Measurements from ENCODE around the gene CCDC71. TPM values are rescaled to one million over a fixed set of nuclear protein-coding genes. Genes with fewer than 3 reads are reported as not detected.
A peak's percentile ranks its signal among the peaks of the same experiment; 100 is the strongest.

The CCDC71 gene
- total and polyA plus RNA-seq, 2 of the 13 experiments (the other 11 are each of a cell fraction or from before 2014, with no cell fraction given), result 9.7 to 14.3 TPM

- 0 out of 2 replicates have a peak, but pooled peaks have one; percentile 9 for TF ChIP-seq PPARG (CRISPR knock-in tag; conservative IDR thresholded peaks at IDR 0.05)
- TF ChIP-seq ZNF337 (CRISPR knock-in tag; IDR thresholded peaks at IDR 0.05; ENCODE audit: borderline replicate concordance, low read depth), result no peak
- TF ChIP-seq NFKB2 (CRISPR knock-in tag; IDR thresholded peaks at IDR 0.05; ENCODE audit: borderline replicate concordance), result peak; percentile 4; the same call in 1 of the 2 replicates
- TF ChIP-seq ZNF614 (CRISPR knock-in tag; IDR thresholded peaks at IDR 0.05; ENCODE audit: borderline replicate concordance), result peak; percentile 11; the same call in 1 of the 2 replicates
- TF ChIP-seq REST (IDR thresholded peaks at IDR 0.05; ENCODE audit: borderline replicate concordance in 1 of 2, low read depth in 1 of 2, low read length in 2 of 2), result peak in 1 of 2 experiments; percentile 42; a peak in 1 of 4 replicates
- TF ChIP-seq ZNF800 (CRISPR knock-in tag; IDR thresholded peaks at IDR 0.05), result no peak
- TF ChIP-seq ARHGAP35 (CRISPR knock-in tag; IDR thresholded peaks at IDR 0.05; ENCODE audit: borderline replicate concordance), result peak; percentile 49; the same call in 1 of the 2 replicates
- TF ChIP-seq ZNF263 (CRISPR knock-in tag; IDR thresholded peaks at IDR 0.05), result no peak
- peak; percentile 42; the same call in 1 of the 2 replicates for TF ChIP-seq KDM5A (IDR thresholded peaks at IDR 0.05; ENCODE audit: borderline replicate concordance, low read length)
- peak; percentile 45; the same call in 1 of the 2 replicates for TF ChIP-seq PATZ1 (CRISPR knock-in tag; IDR thresholded peaks at IDR 0.05)
- TF ChIP-seq FOXP4 (CRISPR knock-in tag; IDR thresholded peaks at IDR 0.05), result peak; percentile 13; the same call in 1 of the 2 replicates
- TF ChIP-seq ZNF44 (CRISPR knock-in tag; IDR thresholded peaks at IDR 0.05), result peak; percentile 31; the same call in 1 of the 2 replicates
- TF ChIP-seq TAF15 (IDR thresholded peaks at IDR 0.05; ENCODE audit: low read depth, low read length, poor library complexity, severe bottlenecking), result no peak
- TF ChIP-seq ZNF616 (CRISPR knock-in tag; IDR thresholded peaks at IDR 0.05; ENCODE audit: low read depth), result no peak
- TF ChIP-seq POLR2AphosphoS2 (IDR thresholded peaks at IDR 0.05; ENCODE audit: low read depth, low read length), result no peak
- TF ChIP-seq FIP1L1 (IDR thresholded peaks at IDR 0.05; ENCODE audit: borderline replicate concordance, insufficient read depth, low read depth, low read length), result no peak
Observed at GRCh38 chr3:49165771-49166751, at the start of gene CCDC71 (continued).

Measured in HepG2 (cell line).